IPS DF 6.9 (cell line): ENCODE results near the gene FANCE.

Experiments used
- DNase-seq: peaks from one replicate; pipeline ENCODE4 v3.0.0-alpha.2; 2013; ENCODE audit warnings: low read depth, low spot score
- H3K27ac ChIP-seq: one replicate; pipeline ENCODE4 v1.5.1; 2013; ENCODE audit warnings: low read length, control low read depth
- H3K27me3 ChIP-seq: 2 replicates; pipeline ENCODE4 v1.6.1; 2013; ENCODE audit warnings: mild to moderate bottlenecking, low read length; ENCODE audit not compliant: control insufficient read depth, insufficient read depth
- H3K36me3 ChIP-seq: 2 replicates; pipeline ENCODE4 v1.6.1; 2013; ENCODE audit warnings: low read length; ENCODE audit not compliant: control insufficient read depth, insufficient read depth
- H3K4me1 ChIP-seq: 2 replicates; pipeline ENCODE4 v1.6.1; 2013; ENCODE audit warnings: low read length; ENCODE audit not compliant: control insufficient read depth, insufficient read depth
- H3K4me3 ChIP-seq: 2 replicates; pipeline ENCODE4 v1.5.1; 2013; ENCODE audit warnings: mild to moderate bottlenecking, low read length
- H3K9me3 ChIP-seq: 2 replicates; pipeline ENCODE4 v1.6.1; 2013; ENCODE audit warnings: low read length, inconsistent platforms; ENCODE audit not compliant: control insufficient read depth, insufficient read depth
- WGBS: extraction: QIAGEN DNeasy Blood & Tissue Kit; methylation state at CpG from one replicate; pipeline ENCODE4 v1.1.7; 2013; ENCODE audit warnings: mixed read lengths, missing lambda C conversion rate; ENCODE audit not compliant: insufficient read length, insufficient coverage; 5-methylcytosine and 5-hydroxymethylcytosine counted together

Gene FANCE

DNA sequence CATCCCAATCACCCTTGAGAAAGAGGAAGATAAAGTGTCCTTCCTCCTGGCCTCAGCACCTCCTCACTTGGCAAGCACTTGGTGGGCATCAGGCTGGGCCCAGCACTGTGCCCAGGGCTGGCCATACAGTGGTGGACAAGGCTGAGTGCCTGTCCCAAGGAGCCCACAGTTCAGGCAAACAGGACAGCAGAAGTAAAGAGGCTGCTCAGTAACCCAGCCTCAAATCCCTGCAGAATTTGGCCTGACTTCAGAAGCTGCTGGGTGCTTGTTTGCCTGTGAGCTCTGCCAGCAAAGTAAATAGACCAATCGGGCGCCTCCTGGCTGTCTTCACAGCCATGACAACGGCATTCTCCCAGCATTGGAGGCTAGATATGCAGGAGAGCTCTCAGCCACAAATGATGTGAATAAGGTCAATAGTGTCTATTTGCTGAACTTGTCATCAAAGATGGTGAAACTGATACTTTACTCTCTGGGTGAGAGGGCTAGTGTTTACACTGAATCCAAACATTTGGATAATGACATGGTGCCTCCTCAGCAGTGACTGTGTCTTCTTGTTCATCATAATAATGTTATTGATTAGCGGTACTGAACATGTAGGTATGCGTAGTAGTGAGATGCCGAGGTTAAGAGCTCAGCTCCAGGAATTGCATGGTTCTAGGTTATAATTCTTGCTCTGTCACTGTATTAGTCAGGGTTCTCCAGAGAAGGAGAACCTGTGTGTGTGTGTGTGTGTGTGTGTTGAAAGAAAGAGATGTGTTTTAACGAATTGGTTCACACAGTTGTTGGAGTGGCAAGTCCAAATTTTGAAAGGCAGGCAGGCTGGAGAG, 36.9 kb upstream of the FANCE start:
- WGBS = no CpG with 5 or more reads among the region's 7 CpGs
- H3K36me3 ChIP-seq = peaks cover 7% of the 10 kb centered on the region
- no peak overlapping the region for H3K4me3 ChIP-seq
- H3K27me3 ChIP-seq = no peaks in the 10 kb centered on the region
- H3K27ac ChIP-seq = no peak overlapping the region
- no peaks in the 10 kb centered on the region for H3K9me3 ChIP-seq
- no peak for DNase-seq
- H3K4me1 ChIP-seq = peaks cover 4% of the 10 kb centered on the region

DNA sequence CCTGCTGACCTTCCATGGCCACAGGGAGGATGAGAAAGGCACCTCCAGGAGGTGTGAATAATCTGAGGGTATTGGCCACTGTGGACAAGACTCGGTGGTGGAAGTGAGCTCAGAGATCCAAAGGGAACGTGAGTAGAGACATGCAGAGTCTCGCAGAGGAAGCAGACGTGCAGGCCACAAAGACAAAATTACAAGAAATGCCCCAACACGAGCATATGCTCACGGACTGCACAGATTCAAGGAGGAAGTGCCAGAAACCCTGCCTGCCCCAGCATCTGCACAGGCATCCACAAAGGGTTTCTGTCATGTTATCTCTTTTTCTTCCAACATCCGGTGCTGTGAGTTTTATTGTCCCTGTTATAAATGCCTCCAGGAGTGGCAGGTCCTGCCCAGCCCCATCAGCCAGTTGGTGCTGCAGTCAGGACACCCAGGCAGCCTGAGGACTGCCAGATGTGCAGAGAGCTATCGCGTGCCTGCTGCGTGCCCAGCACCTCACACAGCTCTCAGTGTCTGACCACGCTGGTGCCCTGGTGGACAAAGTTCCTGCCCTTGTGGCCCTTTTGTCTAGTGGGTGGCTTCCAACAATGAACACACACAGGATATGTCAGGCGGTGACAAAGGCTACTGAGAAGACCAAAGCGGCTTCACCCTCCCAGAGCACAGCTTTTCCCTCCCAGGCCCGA, 34.0 kb upstream of the FANCE start:
- no peaks in the 10 kb centered on the region for H3K27me3 ChIP-seq
- DNase-seq = no peak
- H3K4me3 ChIP-seq = no peak overlapping the region
- H3K4me1 ChIP-seq = peaks cover 5% of the 10 kb centered on the region
- peaks cover 6% of the 10 kb centered on the region for H3K36me3 ChIP-seq
- no peaks in the 10 kb centered on the region for H3K9me3 ChIP-seq
- no CpG with 5 or more reads among the region's 14 CpGs for WGBS
- H3K27ac ChIP-seq = no peak overlapping the region

DNA sequence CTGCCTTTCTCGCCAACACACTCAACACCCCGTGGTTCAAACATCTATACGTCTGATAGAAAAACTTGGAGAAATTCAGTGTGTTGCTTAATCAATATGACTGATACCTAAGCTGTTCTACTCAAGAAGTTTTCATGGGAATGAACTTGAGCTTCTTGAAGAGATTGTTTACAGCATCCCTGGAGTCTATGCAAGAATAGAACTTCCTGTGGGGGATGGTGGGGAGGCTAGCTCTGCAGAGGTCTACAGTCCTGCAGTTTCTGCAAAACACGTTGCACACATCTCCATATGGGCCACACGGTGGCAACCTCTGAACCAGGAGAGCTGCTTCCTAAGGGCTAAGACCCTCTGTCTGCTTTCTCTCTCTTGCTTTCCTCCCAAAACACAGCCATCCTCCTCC, 32.7 kb upstream of the FANCE start:
- Histone ChIP-seq H3K4me1 (peaks cover 5% of the 10 kb centered on the region), H3K4me3 (no peak overlapping the region), H3K36me3 (peaks cover 9% of the 10 kb centered on the region), H3K27me3 (no peaks in the 10 kb centered on the region), H3K9me3 (no peaks in the 10 kb centered on the region), H3K27ac (no peak overlapping the region)
- WGBS = no CpG with 5 or more reads among the region's 5 CpGs
- no peak for DNase-seq

- Histone ChIP-seq H3K4me3 (no peak overlapping the region), H3K9me3 (no peaks in the 10 kb centered on the region), H3K4me1 (peaks cover 5% of the 10 kb centered on the region), H3K36me3 (peaks cover 12% of the 10 kb centered on the region), H3K27me3 (no peaks in the 10 kb centered on the region), H3K27ac (no peak overlapping the region)
- no peak for DNase-seq
- WGBS = no CpG with 5 or more reads among the region's 14 CpGs
Measured at GRCh38 chr6:35419961-35420360, 32.2 kb upstream of the FANCE start.

GRCh38 chr6:35425284-35425683, 26.9 kb upstream of the FANCE start:
- no peak for DNase-seq
- H3K27me3 ChIP-seq = no peaks in the 10 kb centered on the region
- H3K9me3 ChIP-seq = peaks cover 2% of the 10 kb centered on the region
- no peak overlapping the region for H3K27ac ChIP-seq
- no peak overlapping the region for H3K4me3 ChIP-seq
- H3K4me1 ChIP-seq = peaks cover 8% of the 10 kb centered on the region; the same call in 1 of the 2 replicates
- peaks cover 17% of the 10 kb centered on the region for H3K36me3 ChIP-seq
- no CpG with 5 or more reads among the region's 3 CpGs for WGBS

DNA sequence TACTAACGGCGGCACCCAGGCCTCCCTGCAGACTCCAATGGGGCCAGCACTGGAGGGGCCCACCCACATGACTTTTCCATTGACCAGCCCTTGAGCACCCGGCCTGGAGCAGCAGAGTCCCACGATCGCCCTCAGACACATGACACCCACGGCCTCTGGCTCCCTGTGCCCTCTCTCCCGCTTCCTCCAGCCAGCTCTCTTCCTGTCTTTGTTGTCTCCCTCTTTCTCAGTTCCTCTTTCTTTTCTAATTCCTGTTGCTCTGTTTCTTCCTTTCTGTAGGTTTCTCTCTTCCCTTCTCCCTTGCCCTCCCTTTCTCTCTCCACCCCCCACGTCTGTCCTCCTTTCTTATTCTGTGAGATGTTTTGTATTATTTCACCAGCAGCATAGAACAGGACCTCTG, 26.1 kb upstream of the FANCE start:
- DNase-seq = no peak
- Histone ChIP-seq H3K4me3 (no peak overlapping the region), H3K27me3 (no peaks in the 10 kb centered on the region), H3K27ac (no peak overlapping the region), H3K36me3 (peaks cover 16% of the 10 kb centered on the region), H3K4me1 (peaks cover 7% of the 10 kb centered on the region; the same call in 1 of the 2 replicates), H3K9me3 (peaks cover 2% of the 10 kb centered on the region)
- no CpG with 5 or more reads among the region's 8 CpGs for WGBS

- no peak overlapping the region for H3K27ac ChIP-seq
- no peaks in the 10 kb centered on the region for H3K27me3 ChIP-seq
- H3K36me3 ChIP-seq = peaks cover 13% of the 10 kb centered on the region
- WGBS = no CpG with 5 or more reads among the region's 5 CpGs
- H3K4me3 ChIP-seq = no peak overlapping the region
- H3K9me3 ChIP-seq = peaks cover 2% of the 10 kb centered on the region
- peaks cover 7% of the 10 kb centered on the region; the same call in 1 of the 2 replicates for H3K4me1 ChIP-seq
- no peak for DNase-seq
Measured at GRCh38 chr6:35427435-35427834, 24.7 kb upstream of the FANCE start.

GRCh38 chr6:35427851-35428321, 24.3 kb upstream of the FANCE start:
- Histone ChIP-seq H3K4me3 (no peak overlapping the region), H3K36me3 (peaks cover 13% of the 10 kb centered on the region), H3K4me1 (peaks cover 7% of the 10 kb centered on the region; the same call in 1 of the 2 replicates), H3K27me3 (no peaks in the 10 kb centered on the region), H3K9me3 (peaks cover 2% of the 10 kb centered on the region), H3K27ac (no peak overlapping the region)
- DNase-seq = no peak
- WGBS = no CpG with 5 or more reads among the region's 9 CpGs

GRCh38 chr6:35428421-35429149, 23.6 kb upstream of the FANCE start:
- Histone ChIP-seq H3K27me3 (no peaks in the 10 kb centered on the region), H3K36me3 (peaks cover 13% of the 10 kb centered on the region), H3K27ac (no peak overlapping the region), H3K4me1 (peaks cover 7% of the 10 kb centered on the region; the same call in 1 of the 2 replicates), H3K4me3 (no peak overlapping the region), H3K9me3 (peaks cover 2% of the 10 kb centered on the region)
- WGBS = no CpG with 5 or more reads among the region's 10 CpGs
- no peak for DNase-seq

GRCh38 chr6:35429463-35429862, 22.7 kb upstream of the FANCE start:
- Histone ChIP-seq H3K9me3 (peaks cover 2% of the 10 kb centered on the region), H3K27ac (no peak overlapping the region), H3K4me3 (no peak overlapping the region), H3K27me3 (no peaks in the 10 kb centered on the region), H3K4me1 (peaks cover 7% of the 10 kb centered on the region; the same call in 1 of the 2 replicates), H3K36me3 (peaks cover 10% of the 10 kb centered on the region)
- DNase-seq = no peak
- no CpG with 5 or more reads among the region's 2 CpGs for WGBS
